Measurements from ENCODE around the gene DIP2C.

DIP2C gene

DNA sequence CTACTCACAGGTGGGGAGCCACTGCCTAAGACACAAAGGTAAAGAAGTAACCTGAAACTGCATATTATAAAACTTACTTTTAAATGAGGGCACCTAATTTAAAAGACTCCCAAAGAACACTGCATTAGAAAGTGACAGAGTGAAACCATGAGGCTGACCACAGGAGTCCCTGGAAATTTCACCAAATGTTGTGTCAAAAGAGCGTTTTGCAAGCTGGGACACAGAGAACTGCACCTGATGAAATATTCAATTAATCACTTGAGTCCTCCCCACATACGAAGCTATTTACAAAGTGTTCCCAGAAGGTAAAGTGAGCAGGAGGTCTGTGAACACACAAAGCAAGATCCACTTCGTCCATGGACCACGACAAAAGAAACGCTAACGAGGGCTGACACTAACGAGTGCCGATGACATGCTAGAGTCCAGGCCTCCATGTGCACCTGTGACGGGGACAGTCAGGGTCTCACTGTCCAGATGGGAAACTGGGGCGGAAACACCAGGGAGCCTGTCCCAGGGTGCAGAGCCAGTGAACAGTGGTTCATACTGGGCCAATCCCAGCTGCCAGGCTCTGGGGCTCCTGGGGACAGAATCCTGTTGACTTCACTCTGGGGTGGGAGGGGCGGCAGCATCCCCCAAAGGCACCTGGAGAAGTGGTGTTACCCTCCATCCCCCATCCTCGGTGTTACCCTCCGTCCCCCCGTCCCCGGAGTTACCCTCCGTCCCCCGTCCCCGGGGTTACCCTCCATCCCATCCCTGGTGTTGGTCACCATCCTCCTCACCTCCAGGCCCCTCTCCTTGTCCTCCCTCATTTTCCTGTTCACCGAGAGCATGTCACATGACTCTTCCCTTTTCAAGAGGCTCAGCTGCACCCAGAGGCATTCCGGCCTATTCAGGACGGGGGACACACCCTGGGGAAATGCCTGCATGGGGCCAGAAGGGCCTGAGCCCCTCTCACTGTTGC lies 63.4 kb downstream of the DIP2C start:
- DNase-seq (ENCODE audit: low spot score) = no peak

DNA sequence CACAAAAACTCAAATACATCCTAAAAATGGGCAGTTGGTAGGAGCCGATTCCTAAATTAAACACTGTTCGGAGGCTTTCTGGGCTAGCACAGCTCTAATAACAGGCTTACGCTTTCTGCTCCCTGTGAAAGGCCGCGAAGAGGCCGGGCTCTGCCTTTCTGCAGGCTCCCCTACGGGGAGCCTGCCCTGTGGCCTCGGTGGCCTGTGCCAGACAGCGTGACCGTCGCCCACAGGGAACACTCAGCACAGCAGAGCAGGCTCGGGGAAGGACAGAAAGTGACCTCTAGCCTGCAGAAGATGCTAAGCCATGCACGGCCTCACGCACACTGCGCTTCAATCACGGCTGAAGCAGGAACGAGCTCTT lies 64.2 kb downstream of the DIP2C start:
- no peak for DNase-seq (ENCODE audit: low spot score)

DNA sequence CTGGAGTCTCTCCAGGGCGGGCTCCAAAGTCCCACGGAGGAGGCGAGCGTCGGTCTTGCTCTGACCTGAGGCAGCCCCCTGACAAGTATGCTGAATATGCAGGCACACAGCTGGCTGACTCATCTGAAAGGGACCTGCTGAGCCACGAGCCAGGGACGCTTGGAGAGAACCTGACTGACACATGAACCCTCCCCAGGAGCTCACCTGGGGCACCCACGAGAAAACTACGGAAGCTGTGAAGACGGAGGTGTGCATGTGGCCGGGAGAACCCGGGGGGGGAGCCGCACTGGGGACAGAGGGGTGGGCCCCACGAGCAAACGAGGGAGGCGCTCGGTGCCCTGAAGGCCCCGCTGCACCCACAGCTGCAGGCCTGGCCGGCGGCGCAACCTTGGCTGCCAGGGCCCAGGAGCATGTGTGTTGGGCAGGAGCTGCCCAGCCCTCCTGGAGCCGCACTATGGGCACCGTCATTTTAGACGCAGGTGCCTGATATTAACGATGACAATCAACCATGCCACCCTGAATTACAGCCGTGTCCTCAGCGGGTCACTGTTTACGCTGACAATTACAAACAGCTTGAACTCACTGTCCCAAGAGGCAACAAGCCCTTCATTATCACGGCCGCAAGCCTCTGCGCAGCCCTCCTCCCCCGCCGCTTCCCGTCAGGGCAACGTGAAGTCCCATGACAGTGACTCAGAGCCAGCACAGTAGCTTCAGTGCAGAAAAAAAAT lies 64.7 kb downstream of the DIP2C start:
- DNase-seq (ENCODE audit: low spot score) = peak; percentile 69

DNA sequence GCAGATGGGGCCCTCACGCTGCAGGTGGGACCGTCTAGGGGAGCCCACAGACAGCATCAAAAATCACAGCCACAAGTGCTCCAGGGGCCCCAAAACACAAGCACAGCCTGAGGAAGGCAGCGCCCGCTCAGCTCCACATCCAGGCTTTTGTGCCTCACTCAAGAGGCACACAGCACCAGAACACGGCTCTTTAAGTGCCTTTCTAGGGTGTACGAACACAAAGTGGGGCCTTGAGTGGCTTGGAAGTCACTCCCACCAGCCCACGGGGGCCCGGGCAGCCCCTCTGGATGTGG lies 65.2 kb downstream of the DIP2C start:
- DNase-seq (ENCODE audit: low spot score) = no peak

DNA sequence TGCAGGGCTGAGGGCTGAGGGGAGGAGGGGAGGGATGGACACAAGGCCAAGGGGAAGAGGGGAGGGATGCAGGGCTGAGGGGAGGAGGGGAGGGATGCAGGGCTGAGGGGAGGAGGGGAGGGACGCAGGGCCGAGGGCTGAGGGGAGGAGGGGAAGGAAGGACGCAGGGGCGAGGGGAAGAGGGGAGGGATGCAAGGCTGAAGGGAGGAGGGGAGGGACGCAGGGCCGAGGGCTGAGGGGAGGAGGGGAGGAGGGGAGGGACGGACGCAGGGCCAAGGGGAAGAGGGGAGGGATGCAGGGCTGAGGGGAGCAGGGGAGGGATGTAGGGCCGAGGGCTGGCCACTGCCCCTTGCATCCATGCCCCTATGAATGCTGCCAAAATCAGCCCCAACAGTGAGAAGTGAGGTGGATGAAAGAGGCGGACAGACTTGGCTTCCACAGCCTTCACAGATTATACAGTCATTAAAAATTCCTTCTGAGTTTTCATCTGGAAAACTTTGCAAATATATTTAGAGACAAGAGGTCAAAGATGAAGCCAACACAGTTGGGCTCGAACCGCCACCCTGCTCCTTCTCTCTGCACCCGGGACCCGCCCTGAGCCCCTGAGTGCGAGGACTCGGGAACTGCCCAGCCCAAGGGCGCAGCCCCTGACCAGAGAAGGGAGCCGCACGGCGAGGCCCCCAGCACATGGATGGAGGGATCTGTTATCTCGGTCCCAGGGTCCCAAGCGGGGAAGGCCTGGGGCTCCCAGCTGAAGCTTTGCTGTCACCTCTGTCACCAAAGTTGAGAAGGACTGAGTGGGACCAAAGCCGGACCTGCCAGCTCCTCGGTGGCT lies 65.8 kb downstream of the DIP2C start:
- DNase-seq (ENCODE audit: low spot score) = no peak

DNA sequence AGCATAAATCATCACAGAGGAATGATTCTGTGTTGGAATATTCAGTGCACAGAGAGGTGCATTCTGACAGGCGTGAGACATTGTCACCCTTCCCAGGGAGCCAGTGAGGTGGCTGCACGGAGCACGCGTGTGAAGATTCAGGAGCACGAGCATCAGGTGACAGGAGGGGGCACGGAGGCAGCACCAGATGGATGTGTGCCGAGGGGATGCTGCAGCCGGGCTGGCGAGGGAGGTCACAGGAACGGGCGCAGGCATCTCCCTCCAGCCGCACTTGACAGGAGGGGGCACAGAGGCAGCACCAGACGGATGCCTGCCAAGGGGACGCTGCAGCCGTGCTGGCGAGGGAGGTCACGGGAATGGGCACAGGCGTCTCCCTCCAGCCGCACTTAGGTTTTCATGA lies 66.5 kb downstream of the DIP2C start:
- DNase-seq (ENCODE audit: low spot score) = no peak

DNA sequence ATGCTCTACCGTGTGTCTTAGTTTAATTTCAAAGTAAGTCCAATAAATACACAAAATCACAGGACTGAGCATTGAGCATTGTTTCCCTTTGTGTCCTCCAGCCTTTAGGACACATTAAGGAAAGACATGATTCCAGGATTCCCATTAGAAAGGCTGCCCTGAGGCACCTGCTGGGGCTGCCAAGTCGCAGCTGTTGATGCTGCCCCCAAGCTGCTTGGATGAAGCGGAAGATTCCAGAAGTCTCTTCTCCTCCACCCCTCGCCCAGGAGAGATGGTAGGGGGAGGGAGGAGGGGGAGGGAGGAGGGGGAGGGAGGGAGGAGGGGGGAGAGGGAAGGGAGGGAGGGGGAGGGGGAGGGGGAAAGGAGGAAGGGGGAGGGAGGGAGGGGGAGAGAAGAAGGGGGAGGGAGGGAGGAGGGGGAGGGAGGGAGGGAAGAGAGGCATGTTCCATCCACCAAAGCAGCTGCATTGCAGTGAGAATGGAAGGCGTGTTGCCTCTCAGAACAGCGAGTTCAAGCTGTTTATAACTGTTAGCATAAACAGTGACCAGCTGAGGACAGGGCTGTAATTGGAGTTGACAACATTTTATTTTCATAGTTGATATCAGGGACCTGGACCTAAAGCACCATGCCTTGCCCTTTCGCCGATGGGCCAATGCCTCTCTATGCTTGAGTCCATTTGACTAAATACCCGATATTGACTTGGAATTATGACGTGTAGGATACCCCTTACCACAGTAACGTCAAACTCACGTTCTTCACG lies 67.3 kb downstream of the DIP2C start:
- no peak for DNase-seq (ENCODE audit: low spot score)

DNA sequence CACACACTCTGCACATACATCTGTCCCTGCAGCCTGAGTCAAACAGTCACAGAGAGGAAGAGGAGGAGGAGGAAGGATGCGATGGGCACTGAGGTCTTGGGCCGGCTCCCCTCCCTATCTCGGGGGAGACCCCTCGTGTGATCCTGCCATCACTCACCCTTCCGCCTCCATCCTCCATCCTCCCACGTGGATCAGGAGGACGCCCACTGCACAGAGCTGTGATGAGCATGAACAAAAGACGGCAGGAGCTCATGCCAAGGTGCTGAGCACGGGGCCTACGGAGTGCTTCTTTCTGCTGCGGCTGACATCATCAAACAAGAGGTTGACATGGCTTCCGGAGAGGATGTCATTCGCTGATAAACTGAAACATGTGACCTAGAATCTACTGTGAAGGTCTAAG lies 68.0 kb downstream of the DIP2C start:
- DNase-seq (ENCODE audit: low spot score) = no peak

DNA sequence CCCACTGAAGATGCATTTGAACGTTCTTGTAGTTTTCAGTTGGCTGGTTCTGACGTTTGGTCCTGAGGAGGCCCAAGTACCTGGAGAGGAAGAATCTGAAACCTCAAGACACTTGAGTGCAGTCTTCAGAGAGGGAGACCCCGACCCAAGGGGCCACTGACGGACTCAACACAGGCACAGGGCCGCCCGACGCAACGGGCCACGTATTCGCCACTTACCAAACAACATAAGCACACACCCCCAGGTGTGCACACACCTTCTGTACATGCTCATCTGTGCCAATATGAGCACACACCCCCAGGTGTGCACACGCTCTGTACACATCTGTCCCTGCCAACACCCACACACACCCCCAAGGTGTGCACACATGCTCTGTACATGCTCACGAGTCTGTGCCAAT lies 68.5 kb downstream of the DIP2C start:
- no peak for DNase-seq (ENCODE audit: low spot score)

DNA sequence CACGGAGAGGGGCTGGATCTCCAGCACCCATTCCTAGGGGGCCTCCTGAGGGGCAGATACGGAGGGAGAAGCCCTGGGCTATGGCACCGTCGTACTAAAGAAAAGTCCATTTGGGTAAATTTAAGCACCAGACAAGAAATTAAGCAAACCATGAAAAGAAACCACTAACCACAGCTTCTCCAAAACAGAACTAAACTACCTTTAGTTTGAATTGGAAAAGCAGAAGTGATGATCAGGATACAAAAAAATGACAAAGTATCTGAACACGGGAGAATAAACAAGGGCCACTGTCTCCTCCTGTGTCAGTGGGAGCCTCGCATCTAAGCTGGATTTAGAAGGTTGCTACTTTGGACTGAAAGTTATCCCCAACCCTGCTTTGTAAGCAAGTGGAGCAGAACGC lies 69.1 kb downstream of the DIP2C start:
- no peak for DNase-seq (ENCODE audit: low spot score)

DNA sequence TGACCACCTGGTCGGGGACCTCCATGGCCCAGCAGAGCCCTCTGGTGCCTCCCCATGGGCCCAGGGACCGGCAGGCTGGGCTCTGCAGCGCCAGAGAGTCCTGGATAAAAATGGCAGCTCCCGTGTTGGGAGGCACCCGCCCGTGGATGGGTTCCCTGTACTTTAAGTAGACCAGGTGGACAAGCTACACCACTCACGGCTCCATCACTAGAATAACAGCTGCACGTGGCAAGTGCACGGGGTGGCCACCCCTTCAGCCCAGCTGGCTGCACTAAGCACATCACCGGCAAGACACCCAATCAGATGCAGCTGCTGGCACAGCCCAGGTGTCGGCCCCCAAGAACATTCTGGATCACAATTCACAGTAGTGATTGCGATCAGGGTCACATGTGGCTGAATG lies 69.8 kb downstream of the DIP2C start:
- no peak for DNase-seq (ENCODE audit: low spot score)

DNA sequence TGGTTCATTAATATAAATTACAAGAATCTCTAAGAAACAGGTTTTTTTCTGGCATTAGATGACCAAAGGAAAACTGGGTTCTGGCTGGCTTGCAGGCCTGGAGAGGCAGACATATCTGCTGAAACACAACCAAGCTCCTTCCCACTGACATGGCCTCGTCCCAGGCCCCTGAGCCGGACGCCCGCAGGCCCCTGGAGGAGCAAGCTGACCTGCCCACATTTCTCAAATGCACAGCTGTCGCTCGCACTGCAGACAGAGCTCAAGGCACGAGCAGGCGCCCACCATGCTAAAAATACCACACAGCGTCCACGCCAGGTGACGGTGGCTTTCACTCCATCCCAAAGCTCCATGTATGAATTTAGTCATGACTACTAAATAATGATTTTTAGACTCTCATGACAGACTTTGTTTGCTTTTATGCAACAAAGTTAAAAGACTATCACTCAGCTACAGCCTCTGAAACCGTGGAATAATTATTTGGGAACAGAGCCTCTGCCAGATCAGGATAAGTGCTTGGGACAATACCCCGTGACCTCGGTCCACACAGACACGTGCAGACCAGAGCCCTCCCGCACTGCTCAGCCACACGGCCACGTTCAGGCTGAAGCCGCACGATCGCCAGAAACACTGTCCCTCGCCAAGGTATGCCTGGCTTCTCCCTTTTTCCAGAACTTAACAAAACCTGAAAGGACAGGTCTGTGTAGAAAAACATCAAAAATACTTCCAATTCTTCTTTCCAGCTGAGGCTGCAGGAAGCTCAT lies 71.1 kb downstream of the DIP2C start:
- DNase-seq (ENCODE audit: low spot score) = no peak

DNA sequence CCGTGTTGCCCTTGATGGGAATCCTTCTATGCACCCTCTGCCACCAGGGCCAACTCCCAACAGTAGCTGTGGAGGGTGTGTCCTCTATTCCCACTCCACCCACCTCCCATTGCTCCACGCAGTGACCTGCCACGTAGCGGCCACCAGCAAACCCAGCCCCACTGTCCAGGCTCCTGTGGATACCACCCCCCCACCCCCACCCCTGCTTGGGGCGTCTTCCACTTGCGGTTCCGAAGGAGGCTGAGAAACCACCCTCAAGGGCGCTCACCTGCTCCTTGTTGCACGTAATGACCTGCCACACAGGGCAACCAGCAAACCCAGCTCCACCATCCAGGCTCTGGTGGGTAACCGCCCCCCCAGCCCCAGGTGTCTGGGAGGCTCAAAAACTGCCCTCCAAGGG lies 72.0 kb downstream of the DIP2C start:
- no peak for DNase-seq (ENCODE audit: low spot score)

DNA sequence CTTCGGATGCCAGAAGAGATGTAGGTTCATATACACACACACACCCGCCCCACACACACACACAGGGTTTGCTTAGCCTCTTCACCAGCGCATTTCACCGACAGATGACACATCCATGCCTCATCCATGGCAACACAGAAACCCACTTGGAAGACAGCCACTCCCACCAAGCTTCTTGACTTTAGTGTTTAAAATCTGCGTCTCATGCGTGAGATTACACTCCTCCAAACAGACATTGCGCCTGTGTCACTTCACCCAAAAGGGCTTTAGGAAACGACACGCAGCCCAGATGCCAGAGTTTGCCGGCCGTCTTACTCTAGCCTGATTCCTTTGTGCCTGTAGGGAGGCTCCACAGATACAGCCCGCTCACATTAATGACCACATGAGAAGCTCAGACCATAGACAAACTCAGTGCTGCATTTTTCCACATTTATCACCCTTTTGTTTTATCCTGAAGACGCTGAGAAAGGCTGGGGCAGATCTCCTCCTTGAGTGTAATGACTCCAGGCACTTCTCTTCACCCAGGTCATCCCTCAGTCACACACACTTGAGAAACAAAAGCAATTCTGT lies 73.8 kb downstream of the DIP2C start:
- DNase-seq (ENCODE audit: low spot score) = no peak

DNA sequence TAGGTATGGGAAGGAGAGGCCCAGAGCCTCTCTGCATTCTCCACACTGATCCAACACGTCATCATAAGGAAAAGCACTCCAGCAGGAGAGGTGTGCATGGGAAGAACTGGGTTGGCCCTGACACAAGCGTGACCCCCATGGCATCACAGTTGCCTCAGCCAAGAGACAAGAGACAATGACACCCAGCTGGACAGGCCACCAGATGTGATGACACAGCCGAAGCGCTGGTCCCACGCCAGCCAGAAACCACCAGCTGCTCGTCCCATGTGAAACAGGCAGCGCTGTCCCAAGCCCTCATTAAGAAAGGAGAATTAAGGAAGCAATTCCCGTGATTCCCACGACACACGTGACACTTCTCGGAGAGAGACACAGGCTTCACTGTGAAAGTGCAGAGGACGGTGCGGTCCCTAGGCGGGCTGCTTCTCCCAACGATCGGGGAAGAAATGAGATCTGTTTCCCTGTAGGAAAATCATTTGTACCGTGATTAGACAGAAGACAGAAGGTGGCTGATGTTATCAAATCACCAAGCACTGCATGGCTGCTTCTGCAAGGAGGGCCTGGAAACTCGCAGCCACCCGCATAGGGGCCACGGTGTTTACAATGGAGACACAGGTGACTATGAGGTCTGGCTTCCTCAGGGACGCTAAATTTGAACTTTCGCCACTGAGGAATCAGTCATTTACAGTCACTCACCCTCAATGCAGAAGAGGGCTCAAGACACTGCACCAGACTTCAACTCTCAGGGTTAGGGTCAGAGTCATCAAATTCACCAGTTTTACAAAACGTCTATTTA lies 74.5 kb downstream of the DIP2C start:
- no peak for DNase-seq (ENCODE audit: low spot score)

DNA sequence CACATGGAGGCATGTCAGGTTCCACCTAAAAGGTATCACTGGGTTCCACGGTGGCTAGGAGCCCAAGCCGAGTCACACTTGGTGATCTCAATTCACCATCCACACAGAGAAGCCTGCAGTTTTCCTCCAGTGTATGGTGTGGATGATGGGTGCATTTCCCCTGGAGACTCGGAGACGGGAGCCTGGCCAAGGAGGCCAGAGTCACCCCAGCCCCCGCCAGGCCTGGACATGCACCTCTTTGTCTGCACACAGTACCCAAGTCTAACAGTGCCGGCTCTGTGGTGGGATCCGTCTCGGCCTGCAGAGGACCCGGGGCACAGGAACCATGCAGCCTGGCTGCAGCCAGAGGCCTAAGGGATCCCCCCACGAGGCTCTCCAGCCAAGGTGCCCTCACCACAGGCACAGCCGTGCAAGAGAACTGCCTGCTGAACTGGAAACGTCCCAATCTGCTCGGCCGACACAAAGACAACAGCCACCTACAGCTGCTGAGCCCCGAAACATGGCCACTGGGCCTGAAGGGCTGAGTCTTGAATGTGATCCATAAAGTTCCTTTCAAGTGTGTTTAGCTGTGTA lies 75.2 kb downstream of the DIP2C start:
- no peak for DNase-seq (ENCODE audit: low spot score)

DNA sequence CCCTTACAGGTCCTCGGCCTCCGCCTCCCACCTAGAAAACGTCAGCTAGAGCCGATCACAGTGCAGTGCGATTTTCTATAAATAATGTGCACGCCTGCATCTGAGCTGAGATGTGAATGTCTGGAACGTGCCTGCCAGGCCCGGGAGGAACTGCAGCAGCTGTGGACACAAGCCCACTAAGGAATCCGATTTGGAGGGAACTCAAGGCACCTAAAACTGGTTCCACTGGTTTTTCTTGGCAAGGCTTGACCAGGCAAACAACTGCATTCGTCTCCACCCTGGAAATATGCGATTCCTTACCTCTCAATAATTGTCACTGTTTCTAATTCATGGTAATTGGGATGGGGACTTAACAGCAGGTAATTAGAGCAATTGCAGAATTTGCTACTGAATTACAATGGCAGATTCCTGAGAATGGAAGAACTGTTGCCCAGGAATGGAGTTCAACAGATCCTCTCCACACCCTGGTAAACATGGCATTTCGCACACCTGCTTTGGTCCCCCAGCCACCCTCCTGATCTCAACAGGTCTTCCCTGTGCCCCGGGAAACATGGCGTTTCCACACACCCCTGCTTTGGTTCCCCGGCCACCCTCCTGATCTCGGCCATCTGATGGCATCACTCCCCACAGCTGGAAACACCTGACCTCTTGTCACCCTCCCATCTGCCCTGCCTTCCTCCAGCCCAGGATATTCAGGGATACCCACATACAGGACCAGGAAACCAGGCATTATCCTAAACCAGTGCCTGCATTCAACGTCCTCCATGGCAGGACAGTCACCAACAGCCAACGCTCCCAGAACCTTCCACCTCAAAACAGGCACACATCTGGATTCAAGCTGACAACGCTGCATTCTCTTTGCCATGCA lies 76.0 kb downstream of the DIP2C start:
- DNase-seq (ENCODE audit: low spot score) = no peak

DNA sequence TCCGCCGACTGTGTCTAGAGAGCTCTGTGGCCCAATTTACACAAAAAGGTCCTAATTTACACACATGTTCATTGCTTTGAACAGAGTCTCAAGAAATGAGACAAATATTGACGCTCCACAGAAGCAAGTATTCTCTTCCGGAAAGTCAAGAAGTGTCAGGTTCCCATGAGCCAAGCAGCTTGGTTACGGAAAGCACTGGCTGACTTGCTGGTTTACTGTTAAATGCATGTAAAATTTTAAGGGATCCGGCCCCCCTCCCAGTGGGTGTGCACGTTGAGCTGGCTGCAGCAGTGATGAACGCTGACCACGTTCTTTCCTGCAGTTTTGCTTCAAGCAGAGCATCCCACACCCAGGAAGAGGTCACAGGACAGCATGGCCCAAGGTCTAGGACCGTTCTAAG lies 76.8 kb downstream of the DIP2C start:
- no peak for DNase-seq (ENCODE audit: low spot score)
